ENCODE results near the gene DAAM2.

Gene DAAM2

DNA sequence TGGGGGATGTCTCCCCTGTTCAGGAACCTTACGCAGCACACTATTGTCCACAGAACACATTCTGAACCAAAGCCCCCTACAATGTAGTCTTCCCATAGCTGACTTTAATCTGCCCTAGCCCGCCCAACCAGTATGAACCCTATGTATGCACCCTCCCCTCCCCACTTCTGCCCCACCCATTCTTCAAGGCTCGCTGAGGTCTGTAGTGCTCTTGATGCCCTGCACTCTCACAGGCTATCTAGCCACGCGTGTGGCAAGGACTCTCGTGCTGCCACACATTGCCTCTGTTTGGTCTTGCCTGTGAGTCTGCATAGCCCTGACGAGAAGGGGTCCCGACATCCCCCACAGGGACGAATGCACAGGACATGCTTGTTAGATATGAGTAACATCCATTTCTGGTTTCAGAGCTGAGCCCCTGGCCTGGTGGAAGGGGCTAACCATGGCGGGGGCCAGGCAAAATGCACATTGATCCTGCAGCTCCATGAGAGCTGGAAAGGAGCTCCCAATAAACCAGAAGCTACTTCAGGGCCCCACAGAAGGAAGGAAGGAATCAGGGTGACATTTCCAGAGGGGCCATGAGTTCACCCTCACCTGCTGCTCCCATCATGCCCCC lies 119.4 kb downstream of the DAAM2 start:
- TF ChIP-seq POLR2A (IDR thresholded peaks at IDR 0.05; ENCODE audit: low read length) (no peak), GATA1 (IDR thresholded peaks at IDR 0.05; ENCODE audit: low read depth, low read length) (no peak)
- no peak for DNase-seq

DNA sequence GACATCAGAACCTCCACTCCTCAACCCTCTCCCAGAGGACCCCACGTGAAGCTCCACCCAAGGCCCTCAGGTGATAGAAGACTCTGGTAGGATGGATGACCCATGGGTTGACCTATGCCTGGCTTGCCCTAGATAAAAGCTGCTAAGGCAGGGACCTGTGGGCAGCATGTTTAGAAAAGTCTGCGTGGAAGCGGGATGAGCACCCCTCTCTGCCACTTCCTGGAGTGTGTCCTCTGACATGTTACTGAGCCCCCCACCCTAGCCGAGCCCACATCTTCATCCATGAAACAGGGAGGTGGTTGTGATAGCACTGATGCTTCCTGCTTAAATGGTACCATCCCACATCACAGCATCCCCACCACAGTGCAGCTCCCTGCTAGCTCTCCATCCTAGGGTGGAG lies 120.3 kb downstream of the DAAM2 start:
- TF ChIP-seq GATA1 (IDR thresholded peaks at IDR 0.05; ENCODE audit: low read depth, low read length) (no peak), POLR2A (IDR thresholded peaks at IDR 0.05; ENCODE audit: low read length) (no peak)
- DNase-seq, result no peak

DNA sequence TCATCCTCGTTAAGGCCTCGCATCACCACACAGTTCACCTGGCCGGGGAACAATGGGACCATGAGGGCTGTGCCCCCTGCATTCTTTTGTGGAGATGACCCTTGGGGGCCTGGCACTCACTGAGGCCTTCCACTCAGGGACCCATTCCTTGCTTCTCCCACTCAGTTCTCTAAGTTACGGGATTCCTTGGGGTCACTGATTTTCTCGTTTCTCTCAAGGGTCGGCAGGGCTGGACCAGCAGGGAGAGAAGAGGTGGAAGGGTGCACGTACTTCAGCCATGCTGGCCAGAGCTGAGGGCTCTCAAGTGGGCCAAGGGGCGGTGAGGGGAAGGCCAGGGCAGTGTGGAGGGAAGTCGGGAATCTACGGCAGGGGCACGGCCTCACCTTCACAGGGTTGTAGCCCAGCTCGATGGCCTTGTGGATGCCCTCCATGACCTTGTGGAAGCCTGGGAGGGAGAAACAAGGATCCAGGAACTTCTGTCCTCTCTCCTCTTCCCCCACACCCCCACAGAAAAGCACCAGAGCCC lies 121.3 kb downstream of the DAAM2 start:
- TF ChIP-seq POLR2A (IDR thresholded peaks at IDR 0.05; ENCODE audit: low read length), result no peak
- TF ChIP-seq GATA1 (IDR thresholded peaks at IDR 0.05; ENCODE audit: low read depth, low read length), result no peak
- no peak for DNase-seq

DNA sequence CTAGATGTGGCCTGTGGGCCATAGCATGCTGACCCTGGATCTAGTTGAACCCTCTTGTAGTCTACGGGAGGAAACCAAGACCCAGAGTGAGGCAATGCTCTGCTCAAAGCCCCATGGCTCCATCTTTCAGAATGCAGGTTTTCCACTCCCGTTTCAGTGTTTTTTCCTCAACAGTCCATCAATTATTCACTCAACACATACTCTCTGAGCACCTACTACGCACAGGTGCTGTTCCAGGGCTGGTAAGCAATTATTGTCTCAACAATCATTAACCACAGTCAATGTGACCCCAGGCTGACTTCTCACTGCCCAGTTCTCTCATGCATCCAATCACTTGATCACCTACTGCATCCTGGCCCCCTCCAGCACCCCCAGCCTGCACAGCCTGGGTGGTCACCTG lies 122.1 kb downstream of the DAAM2 start:
- DNase-seq, result no peak

DNA sequence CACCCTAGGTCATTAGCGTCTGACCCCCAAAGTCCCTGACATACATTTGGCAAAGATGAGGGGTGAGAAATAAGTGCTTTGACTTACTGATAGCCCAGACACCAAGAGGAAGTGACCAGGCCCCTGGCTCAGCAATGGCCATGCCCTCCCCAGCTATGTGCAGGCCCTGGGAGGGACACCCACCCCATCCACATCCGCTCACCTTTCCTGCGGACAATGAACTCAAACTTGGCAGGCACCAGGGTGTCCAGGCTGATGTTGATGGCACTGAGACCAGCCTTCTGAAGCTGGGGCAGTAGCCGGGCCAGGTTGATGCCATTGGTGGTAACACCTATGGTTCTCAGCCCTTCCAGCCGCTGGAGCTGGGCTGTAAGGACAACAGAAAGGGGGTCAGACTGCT lies 123.7 kb downstream of the DAAM2 start:
- no peak for TF ChIP-seq GATA1 (IDR thresholded peaks at IDR 0.05; ENCODE audit: low read depth, low read length)
- no peak for TF ChIP-seq POLR2A (IDR thresholded peaks at IDR 0.05; ENCODE audit: low read length)
- no peak for DNase-seq

More for the DNA sequence above, 122.1 kb downstream of the DAAM2 start:
- TF ChIP-seq GATA1 (IDR thresholded peaks at IDR 0.05; ENCODE audit: low read depth, low read length) (no peak), POLR2A (IDR thresholded peaks at IDR 0.05; ENCODE audit: low read length) (no peak)

DNA sequence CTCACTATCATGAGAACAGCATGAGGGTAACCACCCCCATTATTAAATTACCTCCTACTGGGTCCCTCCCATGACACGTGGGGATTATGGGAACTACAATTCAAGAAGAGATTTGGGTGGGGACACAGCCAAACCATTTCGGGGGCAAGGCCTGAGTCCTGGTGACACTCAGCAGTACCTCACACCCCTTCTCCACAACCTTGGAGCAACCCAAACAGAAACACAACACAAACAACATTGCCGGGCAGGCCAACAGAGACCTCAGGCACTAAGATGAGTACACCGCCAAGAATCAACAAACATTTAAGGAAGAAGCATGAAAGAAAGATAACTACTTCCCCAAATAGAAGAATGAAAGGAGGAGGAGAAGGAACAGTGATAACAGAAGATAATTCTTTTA lies 125.2 kb downstream of the DAAM2 start:
- TF ChIP-seq POLR2A (IDR thresholded peaks at IDR 0.05; ENCODE audit: low read length) (no peak), GATA1 (IDR thresholded peaks at IDR 0.05; ENCODE audit: low read depth, low read length) (no peak)
- DNase-seq, result no peak

DNA sequence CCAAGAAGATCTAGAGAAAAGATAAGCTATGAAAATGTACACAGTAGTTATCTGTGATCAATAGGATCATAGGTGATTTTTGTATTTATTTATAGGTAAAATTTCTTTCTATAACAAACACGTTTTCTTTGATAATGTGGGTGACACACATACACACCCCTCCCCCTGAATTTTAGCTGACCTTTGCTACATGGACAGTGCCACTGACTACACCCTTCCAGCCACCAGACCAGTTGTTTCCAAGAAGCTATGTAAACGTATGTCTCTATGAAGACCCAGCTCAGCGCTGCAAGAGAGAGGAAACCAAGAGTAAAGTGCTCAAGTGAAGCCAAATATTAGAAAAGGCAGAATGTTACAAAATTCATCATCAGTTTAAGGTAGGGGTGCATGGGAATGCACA lies 125.8 kb downstream of the DAAM2 start:
- TF ChIP-seq POLR2A (IDR thresholded peaks at IDR 0.05; ENCODE audit: low read length) (no peak), GATA1 (IDR thresholded peaks at IDR 0.05; ENCODE audit: low read depth, low read length) (no peak)
- DNase-seq, result no peak

DNA sequence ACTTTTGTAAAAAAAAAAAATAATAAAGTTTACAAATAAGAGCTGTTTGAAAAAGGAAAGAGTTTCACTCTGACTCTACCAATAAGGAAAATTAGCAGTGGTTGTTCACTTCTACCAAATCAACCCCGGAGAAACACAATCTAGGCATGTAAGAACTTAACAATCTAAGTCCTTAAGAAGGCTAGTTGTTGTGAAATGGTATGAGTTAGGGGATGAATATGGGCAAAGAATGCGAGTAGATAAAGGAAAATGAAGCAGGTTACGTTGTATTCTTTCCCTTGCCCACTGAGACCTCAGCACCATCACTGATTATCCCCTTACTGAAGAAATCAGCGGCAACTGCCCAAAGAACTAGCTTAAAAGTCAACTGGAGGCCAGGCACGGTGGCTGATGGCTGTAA lies 126.7 kb downstream of the DAAM2 start:
- DNase-seq, result no peak
- no peak for TF ChIP-seq GATA1 (IDR thresholded peaks at IDR 0.05; ENCODE audit: low read depth, low read length)
- TF ChIP-seq POLR2A (IDR thresholded peaks at IDR 0.05; ENCODE audit: low read length), result no peak

DNA sequence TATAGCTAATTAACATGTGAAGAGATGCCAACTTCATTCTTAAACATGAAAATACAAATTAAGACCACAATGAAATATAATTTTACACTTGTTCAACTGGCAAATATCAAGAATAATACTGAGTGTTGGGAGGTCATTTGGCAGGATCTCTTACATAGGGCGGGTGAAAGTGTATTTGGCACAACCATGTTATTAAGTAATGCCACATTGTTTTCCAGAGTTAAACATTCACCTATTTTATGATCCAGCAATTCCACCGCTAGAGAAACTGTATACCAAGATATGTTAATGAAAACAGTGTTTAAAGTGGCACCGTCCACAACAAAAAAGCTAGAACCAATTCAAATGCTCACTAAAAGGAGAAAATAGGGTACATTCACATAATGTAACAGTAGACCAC lies 128.0 kb downstream of the DAAM2 start:
- no peak for TF ChIP-seq GATA1 (IDR thresholded peaks at IDR 0.05; ENCODE audit: low read depth, low read length)
- TF ChIP-seq POLR2A (IDR thresholded peaks at IDR 0.05; ENCODE audit: low read length), result no peak
- DNase-seq, result no peak

DNA sequence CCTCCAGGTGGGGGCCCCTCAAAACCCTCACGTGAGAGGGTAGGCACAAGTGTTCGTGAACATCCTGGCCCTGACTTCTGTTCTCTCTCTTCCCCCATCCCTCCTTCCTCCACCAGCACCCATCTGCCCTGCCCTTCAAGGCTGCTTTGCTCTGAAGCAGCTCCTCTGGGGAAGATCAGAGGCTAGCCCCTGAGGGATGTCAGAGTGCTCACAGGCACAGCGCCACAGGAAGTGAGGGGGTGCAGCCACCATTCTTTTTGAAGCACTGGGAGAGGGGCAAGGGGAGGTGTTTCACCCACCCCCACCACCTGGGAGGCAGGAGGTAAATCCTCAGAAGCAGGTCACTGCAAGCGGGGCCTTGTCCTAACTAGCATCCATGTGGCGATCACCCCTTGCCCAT lies 130.6 kb downstream of the DAAM2 start:
- no peak for DNase-seq
- TF ChIP-seq POLR2A (IDR thresholded peaks at IDR 0.05; ENCODE audit: low read length), result no peak
- TF ChIP-seq GATA1 (IDR thresholded peaks at IDR 0.05; ENCODE audit: low read depth, low read length), result no peak

DNA sequence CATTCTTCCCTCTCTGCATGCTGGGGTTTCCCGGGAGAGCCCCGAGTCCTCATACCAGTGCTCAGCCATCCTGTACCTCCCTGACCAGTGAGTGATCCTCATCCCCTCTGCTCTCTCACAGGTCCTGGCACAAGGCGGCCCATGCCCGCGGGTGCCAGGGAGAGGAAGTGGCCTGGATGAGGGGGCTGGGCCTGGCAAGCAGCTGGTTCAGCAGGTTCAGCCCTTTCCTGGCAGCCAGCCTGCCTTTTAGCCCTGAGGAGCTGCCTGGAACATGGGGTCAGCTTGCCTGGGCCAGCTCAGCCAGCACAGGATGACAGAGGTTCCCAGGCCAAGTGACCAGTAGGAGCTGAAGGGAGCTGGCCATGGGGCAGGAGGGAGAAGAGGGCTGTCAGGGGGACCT lies 131.2 kb downstream of the DAAM2 start:
- TF ChIP-seq GATA1 (IDR thresholded peaks at IDR 0.05; ENCODE audit: low read depth, low read length) (no peak), POLR2A (IDR thresholded peaks at IDR 0.05; ENCODE audit: low read length) (no peak)
- no peak for DNase-seq

DNA sequence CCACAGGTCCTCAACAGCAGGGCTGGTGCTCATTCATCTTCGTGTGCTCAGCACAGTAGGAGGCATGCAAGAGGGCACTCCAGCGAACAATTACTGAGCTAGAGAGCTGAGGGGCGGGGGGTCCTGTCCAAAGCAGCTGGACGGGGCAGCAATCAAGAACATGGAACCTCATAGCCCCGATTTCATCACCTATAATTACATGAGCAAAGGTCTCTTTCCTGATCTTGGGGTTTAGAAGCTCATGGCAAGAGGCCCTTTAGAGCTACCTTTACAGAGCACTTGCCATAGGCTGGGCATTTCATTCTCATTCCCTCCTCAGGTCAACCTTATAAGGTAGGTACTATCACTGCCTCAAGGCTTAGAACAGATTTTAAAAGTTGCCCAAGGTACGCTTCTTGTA lies 131.7 kb downstream of the DAAM2 start:
- DNase-seq, result no peak
- TF ChIP-seq GATA1 (IDR thresholded peaks at IDR 0.05; ENCODE audit: low read depth, low read length) (no peak), POLR2A (IDR thresholded peaks at IDR 0.05; ENCODE audit: low read length) (no peak)

DNA sequence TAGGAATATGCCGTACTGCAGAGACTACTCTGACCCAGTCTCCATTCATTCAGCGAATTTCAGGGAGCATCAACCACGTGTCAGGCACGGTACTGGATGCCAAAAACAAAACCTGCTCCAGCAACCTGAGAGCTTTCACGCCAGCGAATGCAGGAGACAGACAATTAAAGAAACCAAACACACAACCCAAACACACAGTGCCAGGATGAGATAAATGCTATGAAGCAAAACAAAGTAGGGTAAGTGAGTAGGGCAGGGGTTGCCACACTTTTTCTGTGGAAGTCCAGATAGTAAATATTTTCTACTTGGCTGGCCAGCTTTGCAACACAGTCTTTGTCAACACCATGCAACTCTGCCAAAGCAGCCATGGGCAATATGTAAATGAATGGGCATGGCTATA lies 132.1 kb downstream of the DAAM2 start:
- no peak for DNase-seq
- TF ChIP-seq POLR2A (IDR thresholded peaks at IDR 0.05; ENCODE audit: low read length) (no peak), GATA1 (IDR thresholded peaks at IDR 0.05; ENCODE audit: low read depth, low read length) (no peak)

DNA sequence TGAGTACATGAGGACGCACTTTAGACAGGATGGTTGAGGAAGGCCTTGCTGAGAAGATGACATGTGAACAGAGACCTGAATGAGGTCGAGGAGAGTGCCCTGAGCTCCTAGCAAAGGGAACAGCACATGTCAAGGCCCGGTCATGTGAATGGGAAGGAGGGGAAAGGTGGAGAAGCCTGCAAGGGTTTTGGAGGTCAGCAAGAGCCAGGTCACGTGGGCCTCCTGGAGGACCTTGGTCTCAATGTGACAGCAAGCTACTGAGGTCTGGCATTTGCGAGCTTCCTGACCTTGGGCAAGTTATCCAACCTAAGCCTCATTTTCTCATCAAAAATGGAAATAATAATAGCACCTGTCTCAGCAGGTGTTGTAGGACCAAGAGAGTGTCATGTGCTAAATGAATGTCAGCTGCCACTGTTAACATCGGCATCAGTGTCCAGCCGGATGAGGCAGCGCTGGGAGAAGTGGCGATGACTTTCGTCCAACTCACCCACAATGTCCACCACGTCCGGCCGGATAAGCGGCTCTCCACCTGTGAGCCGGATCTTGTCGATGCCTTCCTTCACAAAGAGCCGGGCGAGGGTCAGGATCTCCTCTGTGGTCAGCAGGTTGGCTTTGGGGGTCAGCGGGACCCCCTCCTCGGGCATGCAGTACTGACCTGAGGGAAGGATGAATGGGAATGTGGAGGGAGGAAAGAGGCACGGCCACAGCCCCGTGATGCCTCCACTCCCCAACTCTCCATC lies 133.2 kb downstream of the DAAM2 start:
- no peak for TF ChIP-seq GATA1 (IDR thresholded peaks at IDR 0.05; ENCODE audit: low read depth, low read length)
- no peak for TF ChIP-seq POLR2A (IDR thresholded peaks at IDR 0.05; ENCODE audit: low read length)
- no peak for DNase-seq

DNA sequence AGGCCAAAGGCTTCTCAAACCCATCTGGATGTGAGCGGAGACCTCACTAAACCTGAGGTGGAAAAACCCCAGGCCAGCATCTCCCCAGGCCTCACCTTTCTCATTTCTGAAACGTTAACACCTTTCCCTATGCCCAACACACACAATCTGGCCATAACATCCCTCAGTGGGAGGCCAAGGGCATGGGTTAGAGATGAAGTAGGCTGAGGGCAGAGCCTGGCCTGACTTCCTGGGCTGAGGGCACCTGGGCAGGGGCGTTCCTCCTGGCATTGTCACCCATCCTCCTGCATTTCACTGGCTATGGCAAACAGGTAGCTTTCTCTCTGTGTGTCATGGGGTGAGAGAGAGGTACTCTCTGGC lies 133.7 kb downstream of the DAAM2 start:
- TF ChIP-seq GATA1 (IDR thresholded peaks at IDR 0.05; ENCODE audit: low read depth, low read length) (no peak), POLR2A (IDR thresholded peaks at IDR 0.05; ENCODE audit: low read length) (no peak)
- no peak for DNase-seq
